Adrenal gland (tissue), 5 donors: Measurements from ENCODE around the gene OAS3.

ENCODE experiments used
- CTCF ChIP-seq, 6 experiments: fragments of 450-650 bp in 4 of 6; fragments of 200-600 bp in 2 of 6; sonication (generic) in 1 of 6; IDR thresholded peaks; 1 replicate in 5 of 6; 2 replicates in 1 of 6; pipeline versions ENCODE4 v1.5.1 to v1.8.0; 2016 to 2021; ENCODE audit warnings: antibody characterized with exemption in 6 of 6, mild to moderate bottlenecking in 2 of 6, moderate library complexity in 1 of 6
- POLR2A ChIP-seq, 2 donors: fragments of 450-650 bp; IDR thresholded peaks; one replicate each; pipeline ENCODE4 v1.6.1; 2017; ENCODE audit warnings: antibody characterized with exemption in 2 of 2, mild to moderate bottlenecking in 2 of 2, moderate library complexity in 1 of 2
- donor health status: DM: no; HTN: no; CAD: no.

GRCh38 chr12:112980491-112981158, 42.4 kb downstream of the OAS3 start:
- TF ChIP-seq CTCF (IDR thresholded peaks at IDR 0.05): no peak
- no peak for TF ChIP-seq POLR2A (IDR thresholded peaks at IDR 0.05)
